HG03159 (cell line): ENCODE data around the gene SESN1.
"Not testable (repeated sequence)": the region's sequence is repeated elsewhere in the genome, so short reads cannot be mapped to it uniquely, and the experiment has no call there.

Experiments
- ATAC-seq: cut with Tn5 transposase; IDR thresholded peaks from one replicate; pipeline ENCODE4 v1.9.1; 2021; ENCODE audit warnings: mild to moderate bottlenecking, moderate library complexity; ENCODE audit not compliant: unreplicated experiment

Gene SESN1

DNA sequence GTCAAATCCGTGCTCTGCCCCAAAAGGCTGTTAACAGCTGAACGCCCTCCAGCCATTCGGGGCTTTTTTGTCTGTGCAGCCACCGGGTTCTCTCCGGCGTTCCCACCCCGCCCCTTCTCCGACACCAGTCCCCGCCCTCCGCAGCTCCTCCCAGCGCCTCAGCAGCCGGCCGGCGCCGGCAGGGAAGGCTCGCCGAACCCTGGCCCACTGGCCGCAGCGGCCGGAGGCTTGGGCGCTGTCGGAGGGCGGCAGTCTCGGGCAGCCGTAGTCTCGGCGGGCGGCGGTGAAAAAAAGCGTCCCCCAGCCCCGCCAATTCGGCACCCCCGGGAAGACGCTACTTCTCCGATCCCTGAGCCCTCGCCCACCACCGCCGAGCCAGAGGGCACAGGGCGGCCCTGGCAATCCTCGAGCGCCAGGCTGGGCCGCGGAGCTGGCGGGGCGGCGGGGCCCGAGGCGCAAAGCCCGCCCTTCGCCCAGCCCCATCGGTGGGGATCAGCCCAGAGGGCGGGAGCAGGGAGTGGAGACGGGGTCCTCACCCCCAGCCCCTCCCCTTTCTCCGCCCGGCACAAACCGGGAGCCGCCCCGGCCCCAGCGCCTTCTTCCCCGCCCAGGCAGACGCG, at the start of gene SESN1:
SESN1 (minus strand) TSS at position 431 of the 620 bp plus-strand sequence. CDS start 773 bp downstream, outside the sequence.
- ATAC-seq: peak; percentile 63

GRCh38 chr6:109143191-109143590, 48.5 kb upstream of the SESN1 start:
- no peak for ATAC-seq

GRCh38 chr6:109142067-109142466, 47.4 kb upstream of the SESN1 start:
- not testable (repeated sequence) for ATAC-seq

GRCh38 chr6:109139109-109139508, 44.5 kb upstream of the SESN1 start:
- ATAC-seq: no peak

- ATAC-seq: not testable (repeated sequence)
Measured at GRCh38 chr6:109136530-109136929, 41.9 kb upstream of the SESN1 start.

GRCh38 chr6:109136039-109136438, 41.4 kb upstream of the SESN1 start:
- not testable (repeated sequence) for ATAC-seq

DNA sequence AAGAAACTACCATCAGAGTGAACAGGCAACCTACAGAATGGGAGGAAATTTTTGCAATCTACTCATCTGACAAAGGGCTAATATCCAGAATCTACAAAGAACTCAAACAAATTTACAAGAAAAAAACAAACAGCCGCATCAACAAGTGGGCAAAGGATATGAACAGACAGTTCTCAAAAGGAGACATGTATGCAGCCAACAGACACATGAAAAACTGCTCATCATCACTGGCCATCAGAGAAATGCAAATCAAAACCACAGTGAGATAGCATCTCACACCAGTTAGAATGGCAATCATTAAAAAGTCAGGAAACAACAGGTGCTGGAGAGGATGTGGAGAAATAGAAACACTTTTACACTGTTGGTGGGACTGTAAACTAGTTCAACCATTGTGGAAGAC, 41.0 kb upstream of the SESN1 start:
- not testable (repeated sequence) for ATAC-seq

DNA sequence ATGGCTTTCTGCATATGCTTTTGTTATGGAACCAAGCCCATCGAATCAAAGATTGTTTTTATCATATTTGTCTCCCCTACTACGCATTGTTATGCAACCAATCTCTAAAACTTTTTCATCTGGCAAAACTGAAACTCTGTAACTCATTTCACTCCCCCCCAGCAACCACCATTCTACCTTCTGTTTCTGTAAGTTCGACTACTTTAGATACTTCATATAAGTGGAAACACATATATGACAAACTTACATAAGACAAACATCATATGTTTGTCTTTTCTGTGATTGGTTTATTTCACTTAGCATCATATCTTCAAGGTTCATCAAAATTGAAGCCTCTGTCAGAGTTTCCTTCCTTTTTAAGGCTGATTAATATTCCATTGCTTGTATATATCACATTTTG, 35.4 kb upstream of the SESN1 start:
- no peak for ATAC-seq

GRCh38 chr6:109125504-109125903, 30.9 kb upstream of the SESN1 start:
- ATAC-seq: no peak

DNA sequence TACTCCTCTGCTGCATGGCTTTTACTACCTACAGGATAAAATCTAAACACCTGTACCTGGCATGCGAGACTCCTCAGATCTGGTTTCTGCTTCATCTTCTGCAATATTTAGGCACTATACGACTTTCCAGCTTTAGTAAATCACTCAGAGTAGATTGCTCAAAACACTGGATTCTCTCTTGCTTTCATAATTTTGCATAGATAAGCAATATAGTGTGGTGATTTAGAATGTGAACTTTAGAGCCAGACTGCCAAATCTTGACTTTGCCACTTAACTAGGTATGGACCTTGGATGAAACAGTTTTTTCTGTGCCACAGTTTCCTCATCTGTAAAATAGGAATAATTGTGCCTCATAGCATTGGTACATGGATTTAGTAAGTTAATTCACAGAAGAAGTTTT, 29.6 kb upstream of the SESN1 start:
- no peak for ATAC-seq

- no peak for ATAC-seq
Measured at GRCh38 chr6:109121411-109121810, 26.8 kb upstream of the SESN1 start.

- ATAC-seq: no peak
Measured at GRCh38 chr6:109118871-109119354, 24.3 kb upstream of the SESN1 start.

DNA sequence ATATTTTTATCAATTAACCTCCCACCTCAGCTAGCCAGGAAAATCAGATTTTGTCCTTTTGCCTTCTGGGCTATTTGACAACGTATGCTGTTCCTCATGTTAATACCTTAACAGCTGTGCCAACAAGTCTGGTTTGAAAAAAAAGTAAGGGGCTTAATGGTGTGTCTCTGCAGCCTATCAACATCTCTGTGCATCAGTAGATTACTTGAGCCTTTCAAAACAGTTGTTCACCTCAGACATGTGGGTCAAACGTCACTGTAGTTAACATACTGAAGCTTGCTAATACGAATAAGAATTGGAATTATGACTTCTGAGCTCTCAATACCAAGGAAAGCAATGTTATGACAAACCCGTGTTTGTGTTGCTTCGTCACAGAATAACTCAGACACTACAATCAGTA, 23.7 kb upstream of the SESN1 start:
- ATAC-seq: no peak

GRCh38 chr6:109117346-109118035, 22.8 kb upstream of the SESN1 start:
- peak; percentile 88 for ATAC-seq

DNA sequence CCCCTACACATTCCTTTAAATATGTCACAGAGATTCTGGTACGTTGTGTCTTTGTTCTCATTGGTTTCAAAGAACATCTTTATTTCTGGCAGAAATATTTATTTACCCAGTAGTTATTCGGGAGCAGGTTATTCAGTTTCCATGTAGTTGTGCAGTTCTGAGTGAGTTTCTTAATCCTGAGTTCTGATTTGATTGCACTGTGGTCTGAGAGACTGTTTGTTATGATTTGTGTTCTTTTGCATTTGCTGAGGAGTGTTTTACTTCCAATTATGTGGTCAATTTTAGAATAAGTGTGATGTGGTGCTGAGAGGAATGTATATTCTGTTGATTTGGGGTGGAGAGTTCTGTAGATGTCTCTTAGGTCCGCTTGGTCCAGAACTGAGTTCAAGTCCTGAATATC, 18.0 kb upstream of the SESN1 start:
- not testable (repeated sequence) for ATAC-seq

DNA sequence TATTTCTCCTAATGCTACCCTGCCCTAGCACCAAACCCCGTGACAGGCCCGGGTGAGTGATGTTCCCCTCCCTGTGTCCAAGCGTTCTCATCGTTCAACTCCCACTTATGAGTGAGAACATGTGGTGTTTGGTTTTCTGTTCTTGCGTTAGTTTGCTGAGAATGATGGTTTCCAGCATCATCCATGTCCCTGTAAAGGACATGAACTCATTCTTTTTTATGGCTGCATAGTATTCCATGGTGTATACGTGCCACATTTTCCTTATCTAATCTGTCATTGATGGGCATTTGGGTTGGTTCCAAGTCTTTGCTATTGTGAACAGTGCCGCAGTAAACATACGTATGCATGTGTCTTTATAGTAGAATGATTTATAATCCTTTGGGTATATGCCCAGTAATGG, 15.0 kb upstream of the SESN1 start:
- ATAC-seq: not testable (repeated sequence)

DNA sequence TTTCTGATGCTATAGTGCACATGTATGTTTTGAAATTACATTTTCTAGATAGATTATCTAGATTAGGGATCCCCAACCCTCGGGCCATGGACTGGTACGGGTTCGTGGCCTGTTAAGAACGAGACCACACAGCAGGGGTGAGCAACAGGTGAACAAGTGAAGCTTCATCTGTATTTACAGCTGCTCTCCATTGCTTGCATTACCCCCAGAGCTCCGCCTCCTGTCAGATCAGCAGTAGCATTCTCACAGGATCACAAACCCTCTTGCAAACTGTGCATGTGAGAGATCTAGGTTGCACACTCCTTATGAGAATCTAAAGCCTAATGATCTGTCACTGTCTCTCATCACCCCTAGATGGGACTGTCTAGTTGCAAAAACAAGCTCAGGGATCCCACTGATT, 11.0 kb upstream of the SESN1 start:
- no peak for ATAC-seq

- ATAC-seq: no peak
Measured at GRCh38 chr6:109104512-109104911, 9.9 kb upstream of the SESN1 start.

GRCh38 chr6:109103942-109104341, 9.3 kb upstream of the SESN1 start:
- no peak for ATAC-seq

DNA sequence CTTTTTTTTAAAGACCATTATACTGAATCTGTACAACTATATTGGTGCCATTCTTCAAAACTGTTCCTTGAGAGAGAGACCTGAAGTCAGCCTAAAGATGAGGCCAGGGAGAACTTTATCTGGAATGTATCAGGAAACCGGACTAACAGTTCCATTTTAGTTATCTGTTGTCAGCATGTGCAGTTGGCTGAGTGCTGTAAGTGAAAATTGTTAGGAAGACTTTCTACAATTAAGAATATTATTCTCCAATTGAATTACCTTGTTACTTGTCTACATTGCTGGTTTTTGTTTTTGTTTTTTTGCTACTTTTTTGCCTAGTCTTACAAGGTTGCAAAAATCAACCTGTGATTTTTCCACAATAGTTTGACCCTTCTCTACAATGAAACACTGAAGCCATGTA, 8.1 kb upstream of the SESN1 start:
- ATAC-seq: no peak

DNA sequence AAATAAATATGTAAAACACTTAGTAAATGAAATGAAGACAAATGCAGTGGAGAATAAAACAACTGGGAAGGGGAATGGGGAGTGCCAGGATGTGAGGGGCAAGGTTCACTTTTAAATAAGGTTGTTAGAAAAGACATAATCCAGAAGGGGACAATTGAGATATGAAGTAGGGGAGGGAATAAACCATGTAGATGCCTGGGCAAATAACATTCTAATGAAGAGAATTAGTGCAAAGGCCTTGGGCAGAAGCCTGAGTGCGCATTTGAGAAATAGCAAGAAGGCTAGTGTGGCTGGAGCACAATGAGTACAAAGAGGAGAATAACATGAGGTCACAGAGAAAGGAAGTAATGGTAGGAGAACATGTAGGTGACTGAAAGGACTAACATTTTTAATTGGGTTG, 3.0 kb upstream of the SESN1 start:
- no peak for ATAC-seq

- no peak for ATAC-seq
Measured at GRCh38 chr6:109096208-109096607, 1.6 kb upstream of the SESN1 start.

- no peak for ATAC-seq
Measured at GRCh38 chr6:109095835-109096084, 1.1 kb upstream of the SESN1 start.
